GM12801 (cell line): ENCODE data around the gene ATP10D.

ENCODE experiments used
- TF ChIP-seq, protein P1 (sequence below): IDR thresholded peaks from one replicate; pipeline ENCODE4 v1.5.1; 2011; ENCODE audit warnings: control low read depth; ENCODE audit not compliant: insufficient read length; ENCODE audit errors: extremely low read depth

ATP10D gene

DNA sequence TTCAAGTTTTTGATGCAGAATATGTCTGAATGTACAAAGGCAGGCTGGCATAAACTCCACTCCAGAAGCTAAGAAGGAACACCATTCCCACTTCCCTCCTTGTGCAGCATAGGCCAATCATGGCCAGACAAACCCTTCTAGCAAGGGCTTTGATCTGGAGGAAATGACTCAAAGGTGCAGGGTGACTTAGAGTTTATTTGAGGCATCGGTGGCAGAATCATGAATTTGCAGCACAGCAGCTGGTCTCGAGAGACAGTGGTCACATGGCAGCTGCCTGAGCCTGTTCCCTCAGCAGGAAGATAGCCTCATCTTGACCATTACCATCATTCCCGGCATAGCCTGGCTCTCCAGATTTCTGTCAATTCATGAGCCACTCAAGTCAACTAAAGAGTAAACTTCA is 154.5 kb downstream of the ATP10D start:
- TF ChIP-seq, protein P1, sequence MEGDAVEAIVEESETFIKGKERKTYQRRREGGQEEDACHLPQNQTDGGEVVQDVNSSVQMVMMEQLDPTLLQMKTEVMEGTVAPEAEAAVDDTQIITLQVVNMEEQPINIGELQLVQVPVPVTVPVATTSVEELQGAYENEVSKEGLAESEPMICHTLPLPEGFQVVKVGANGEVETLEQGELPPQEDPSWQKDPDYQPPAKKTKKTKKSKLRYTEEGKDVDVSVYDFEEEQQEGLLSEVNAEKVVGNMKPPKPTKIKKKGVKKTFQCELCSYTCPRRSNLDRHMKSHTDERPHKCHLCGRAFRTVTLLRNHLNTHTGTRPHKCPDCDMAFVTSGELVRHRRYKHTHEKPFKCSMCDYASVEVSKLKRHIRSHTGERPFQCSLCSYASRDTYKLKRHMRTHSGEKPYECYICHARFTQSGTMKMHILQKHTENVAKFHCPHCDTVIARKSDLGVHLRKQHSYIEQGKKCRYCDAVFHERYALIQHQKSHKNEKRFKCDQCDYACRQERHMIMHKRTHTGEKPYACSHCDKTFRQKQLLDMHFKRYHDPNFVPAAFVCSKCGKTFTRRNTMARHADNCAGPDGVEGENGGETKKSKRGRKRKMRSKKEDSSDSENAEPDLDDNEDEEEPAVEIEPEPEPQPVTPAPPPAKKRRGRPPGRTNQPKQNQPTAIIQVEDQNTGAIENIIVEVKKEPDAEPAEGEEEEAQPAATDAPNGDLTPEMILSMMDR: no peak

DNA sequence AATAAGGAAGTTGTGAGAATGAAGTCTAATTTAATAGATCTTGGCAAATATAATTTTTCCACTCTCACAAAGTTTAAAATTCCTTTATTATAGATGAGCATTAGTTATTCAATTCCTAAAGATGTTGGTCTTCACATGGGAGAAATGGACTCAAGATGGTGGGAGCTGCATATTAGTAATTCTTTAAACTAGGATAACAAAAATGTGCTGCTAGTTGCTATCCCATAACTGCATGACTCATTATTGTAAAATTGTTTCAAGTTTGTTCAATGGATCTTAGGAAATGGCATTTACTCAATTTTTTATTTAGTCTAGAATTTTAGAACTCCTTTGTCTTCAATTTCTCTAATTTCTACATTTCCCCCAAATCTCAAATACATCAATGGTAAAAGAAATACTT is 155.8 kb downstream of the ATP10D start:
- TF ChIP-seq, protein P1: no peak

DNA sequence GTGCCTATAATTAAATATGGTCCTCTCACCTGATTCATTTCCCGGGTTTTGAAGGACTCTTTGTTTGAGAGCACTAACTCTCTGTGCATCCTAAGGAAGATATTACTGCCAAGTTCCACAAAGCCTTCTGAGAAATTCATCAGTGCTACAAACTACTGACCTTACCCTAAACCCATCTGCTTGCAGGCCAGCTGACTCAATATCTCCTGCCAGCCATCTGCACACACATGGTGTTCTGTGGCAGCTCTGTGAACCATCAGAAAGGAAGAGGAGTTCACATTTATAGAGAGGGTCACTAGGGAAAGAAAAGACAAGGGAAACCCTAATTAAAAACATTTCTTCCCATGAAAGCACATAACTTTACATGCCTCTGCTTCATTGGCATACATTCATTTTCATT is 156.7 kb downstream of the ATP10D start:
- TF ChIP-seq, protein P1: no peak

DNA sequence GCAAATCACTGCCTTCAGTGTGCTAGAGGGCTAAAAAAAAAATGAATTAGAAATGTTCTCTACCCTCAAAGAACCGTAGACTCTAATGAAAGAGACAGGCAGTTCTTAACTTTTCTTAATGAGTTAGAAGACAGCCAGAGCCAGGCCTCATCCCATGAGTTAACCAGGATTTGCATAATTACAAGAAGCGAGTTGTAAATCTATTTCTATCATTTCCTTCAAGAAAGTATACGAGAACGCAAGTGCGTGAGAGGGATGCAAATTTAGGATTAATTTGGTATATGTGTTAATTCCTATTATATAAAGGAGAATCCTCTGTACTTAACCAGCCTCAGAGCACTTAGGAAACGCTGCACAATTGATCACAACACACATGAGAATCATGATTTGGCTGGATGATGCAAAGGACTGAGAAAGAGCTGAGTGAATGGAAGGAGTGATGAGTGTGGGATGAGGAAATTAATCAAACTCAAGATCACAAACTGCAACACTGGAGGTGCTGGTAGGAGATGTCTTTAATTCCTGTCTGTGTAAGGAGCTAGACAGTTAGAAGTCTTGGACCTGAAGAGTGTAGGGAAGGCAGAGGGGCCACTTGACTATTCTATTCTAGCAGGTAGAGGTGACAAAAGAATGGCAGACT is 157.2 kb downstream of the ATP10D start:
- TF ChIP-seq, protein P1: no peak
